OCI-LY7 (cell line): ENCODE results near the gene USP16. TPM values are rescaled to one million over a fixed set of nuclear protein-coding genes. Genes with fewer than 3 reads are reported as not detected.

Experiments used
- Bru-seq: library from RNA; stranded (reverse); fragments of 400-500 nt; gene quantifications from one replicate; lab custom pipeline; 2021; lab: Mats Ljungman, UMichigan
- BruChase-seq, 2 experiments: library from RNA; stranded (reverse); fragments of 400-500 nt; gene quantifications; one replicate each; lab custom pipeline; 2021; lab: Mats Ljungman, UMichigan
- BruUV-seq: library from RNA; stranded (reverse); fragments of 400-500 nt; replicated peaks from 2 replicates; lab custom pipeline; 2021; lab: Mats Ljungman, UMichigan
- CTCF ChIA-PET: fragments of 300-600 bp; sonication (Branson Sonifier 250); formaldehyde crosslinking; loops from one replicate; lab custom pipeline; 2022; ENCODE audit warnings: antibody characterized with exemption; ENCODE audit not compliant: unreplicated experiment; lab: Charles Lee
- POLR2A ChIA-PET: fragments of 300-600 bp; sonication (Branson Sonifier 250); formaldehyde crosslinking; loops from one replicate; lab custom pipeline; 2022; ENCODE audit warnings: antibody characterized with exemption; lab: Charles Lee
- DNase-seq: peaks from one replicate; pipeline ENCODE4 v3.0.0-alpha.2; 2015; ENCODE audit warnings: low spot score
- H2AFZ ChIP-seq: fragments of 200-600 bp; sonication (generic), shearing (Covaris generic); 2 replicates; pipeline ENCODE4 v1.6.1; 2014; ENCODE audit warnings: mild to moderate bottlenecking, antibody characterized with exemption, low read length, moderate library complexity
- H3K27ac ChIP-seq: fragments of 200-600 bp; sonication (generic); 2 replicates; pipeline ENCODE4 v1.5.1; 2014; ENCODE audit warnings: mixed run types, low read depth, mild to moderate bottlenecking, moderate library complexity, low read length, inconsistent platforms; ENCODE audit not compliant: poor library complexity, severe bottlenecking
- H3K36me3 ChIP-seq: fragments of 200-600 bp; sonication (generic); 2 replicates; pipeline ENCODE4 v1.6.1; 2014; ENCODE audit warnings: mild to moderate bottlenecking, antibody characterized with exemption, low read length, moderate library complexity, mixed read lengths; ENCODE audit not compliant: insufficient read depth
- H3K4me1 ChIP-seq: fragments of 200-600 bp; sonication (generic); 2 replicates; pipeline ENCODE4 v1.5.1; 2014; ENCODE audit warnings: mild to moderate bottlenecking, low read length; ENCODE audit not compliant: insufficient read depth, poor library complexity, severe bottlenecking
- H3K4me2 ChIP-seq: fragments of 200-600 bp; sonication (generic); 2 replicates; pipeline ENCODE4 v1.6.1; 2014; ENCODE audit warnings: mild to moderate bottlenecking, low read length
- H3K4me3 ChIP-seq: fragments of 200-600 bp; sonication (generic); 2 replicates; pipeline ENCODE4 v1.5.1; 2014; ENCODE audit warnings: mild to moderate bottlenecking, low read depth, low read length; ENCODE audit not compliant: poor library complexity, severe bottlenecking
- H3K79me2 ChIP-seq: fragments of 200-600 bp; sonication (generic); 2 replicates; pipeline ENCODE4 v1.6.1; 2016; ENCODE audit warnings: low read depth, mild to moderate bottlenecking, low read length, moderate library complexity, mixed read lengths; ENCODE audit not compliant: insufficient read depth
- H3K9me2 ChIP-seq: fragments of 200-600 bp; sonication (generic); 2 replicates; pipeline ENCODE4 v1.6.1; 2016; ENCODE audit warnings: mild to moderate bottlenecking, low read length, mixed read lengths; ENCODE audit not compliant: insufficient read depth
- H3K9me3 ChIP-seq: fragments of 200-600 bp; sonication (generic); 2 replicates; pipeline ENCODE4 v1.6.1; 2014; ENCODE audit warnings: mild to moderate bottlenecking, mixed run types, low read length, mixed read lengths
- H4K20me1 ChIP-seq: fragments of 200-600 bp; sonication (generic); 2 replicates; pipeline ENCODE4 v1.6.1; 2014; ENCODE audit warnings: mild to moderate bottlenecking, antibody characterized with exemption, low read length, moderate library complexity, mixed read lengths; ENCODE audit not compliant: insufficient read depth
- CTCF ChIP-seq: fragments of 200-600 bp; sonication (generic); conservative IDR thresholded peaks from 2 replicates; pipeline ENCODE4 v1.5.1; 2014; ENCODE audit warnings: mild to moderate bottlenecking, antibody characterized with exemption, low read length, moderate library complexity, mixed read lengths
- EZH2phosphoT487 ChIP-seq: fragments of 200-600 bp; sonication (generic); IDR thresholded peaks from 2 replicates; pipeline ENCODE4 v1.6.1; 2018; ENCODE audit warnings: low read depth, borderline replicate concordance, mild to moderate bottlenecking, mixed run types, antibody characterized with exemption, low read length, moderate library complexity, mixed read lengths
- intact Hi-C: fragments of 100-400 bp; cut with micrococcal nuclease; formaldehyde crosslinking; loops from one replicate; pipeline ENCODE4 v1.10.0; 2022; ENCODE audit not compliant: unreplicated experiment
- long read RNA-seq: library from polyadenylated mRNA; stranded (forward); transcript quantifications from one replicate; pipeline ENCODE4 v2.0.0, GENCODE V29; 2022
- total RNA-seq, 2 experiments: library from RNA; depleted of rRNA in 1 of 2; stranded (reverse); fragments of >200 nt in 1 of 2; shearing (Covaris generic) in 1 of 2; gene quantifications; 2 replicates each; pipeline ENCODE4 v1.2.3, GENCODE V29; 2014 to 2022

The USP16 gene
- total RNA-seq (2014; rRNA removed; shearing (Covaris generic)), result 22.8 and 23.1 TPM in 2 replicates
- 34.2 and 35.4 TPM in 2 replicates for total RNA-seq (2022)
- percentile 91 among the genes with signal in this experiment for Bru-seq, nascent RNA
- percentile 90 among the genes with signal in this experiment for BruChase-seq, experiment 1, labeled RNA remaining after a 6-hour chase
- BruChase-seq, experiment 2, labeled RNA remaining after a 2-hour chase, result percentile 93 among the genes with signal in this experiment
- long read RNA-seq, transcript USP16-203 (18 exons, 2,960 nt), result minor isoform, 11 of 44 reads
- long read RNA-seq, transcript USP16-204 (18 exons, 2,963 nt), result major isoform, 18 of 44 reads
- long read RNA-seq, partial matches to known transcripts, result 7 of 44 reads
- long read RNA-seq, other reads (novel, unspliced or antisense), result 8 of 44 reads

DNA sequence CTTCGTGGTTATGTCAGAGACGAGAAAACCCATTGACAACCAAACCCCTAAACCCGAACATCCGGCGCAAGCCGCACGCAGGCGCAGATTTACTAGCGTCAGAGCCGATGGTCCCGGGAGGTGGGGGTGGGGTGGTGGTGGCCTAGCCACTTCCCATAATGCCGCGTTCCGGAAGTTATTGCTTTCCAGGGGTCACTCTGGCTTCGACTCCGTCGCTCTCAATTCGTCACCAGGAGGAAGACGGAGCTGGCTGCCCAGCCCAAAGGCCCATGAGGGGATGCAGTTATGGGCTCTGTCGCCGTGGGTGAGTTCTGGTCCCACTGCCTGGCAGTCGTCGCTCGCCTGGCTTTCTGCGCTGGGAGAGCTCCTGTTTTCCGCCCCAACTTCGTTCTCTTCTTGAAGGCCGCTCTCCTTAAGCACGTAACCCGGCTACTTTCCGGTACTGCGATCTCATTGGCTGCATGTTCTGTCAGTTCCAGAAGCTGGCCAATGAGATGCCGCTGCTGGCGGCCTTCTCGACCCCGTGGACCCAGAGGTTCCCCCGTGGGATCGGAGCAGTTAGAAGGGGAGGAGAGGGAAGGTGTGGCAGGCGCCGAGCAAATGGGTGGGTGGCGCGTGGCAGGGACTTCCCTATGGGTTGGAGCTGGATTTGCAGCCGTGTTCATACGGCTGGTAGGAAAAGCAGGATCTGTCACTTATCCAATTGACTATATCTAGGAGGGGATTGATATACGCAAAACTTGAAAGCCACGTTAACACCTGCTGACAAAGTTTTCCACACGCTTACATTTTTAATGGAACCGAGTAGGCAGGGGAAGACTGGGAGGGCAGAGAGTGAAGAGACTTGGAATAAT lies at the start of gene USP16:
Gene USP16 (plus strand): TSS at position 195 of the 854 bp plus-strand sequence. CDS start 3,246 bp downstream, outside the sequence.
- DNase-seq, result peak; percentile 97
- peak within 1 kb of the TSS; percentile 79 for H3K27ac ChIP-seq
- no TSS peak for BruUV-seq
- no peaks in the 10 kb centered on the region for H3K9me2 ChIP-seq
- H2AFZ ChIP-seq, result peak within 1 kb of the TSS; percentile 96
- peaks cover 32% of the 10 kb centered on the region for H3K4me1 ChIP-seq
- H3K9me3 ChIP-seq, result no peaks in the 10 kb centered on the region
- peaks cover 46% of the 10 kb centered on the region for H3K79me2 ChIP-seq
- H3K4me3 ChIP-seq, result peak within 1 kb of the TSS; percentile 85
- ChIA-PET CTCF (no interaction called here), POLR2A (interaction anchor here (0.6 to 5.8 kb wide), 13 partner anchors 21 to 295 kb away, joined by 3 to 54 read pairs (median 4); partner anchors contain the start of gene CCT8)
- H3K4me2 ChIP-seq, result peak within 1 kb of the TSS; percentile 92
- TF ChIP-seq CTCF (no peak), EZH2phosphoT487 (no peak)
- H3K36me3 ChIP-seq, result peaks cover 20% of the 10 kb centered on the region
- no peaks in the 10 kb centered on the region for H4K20me1 ChIP-seq
- intact Hi-C loops, result loop anchor here (2.0 kb wide), 3 partner anchors 22 to 48 kb away; partner anchors contain the start of genes CCT8 and LTN1

GRCh38 chr21:28975397-28975796 lies 49.1 kb upstream of the USP16 start:
- no peaks in the 10 kb centered on the region for H4K20me1 ChIP-seq
- no peak overlapping the region for H3K4me2 ChIP-seq
- no peaks in the 10 kb centered on the region for H3K9me2 ChIP-seq
- CTCF ChIA-PET, result no interaction called here
- no peak overlapping the region for H3K4me3 ChIP-seq
- no peak overlapping the region for H2AFZ ChIP-seq
- POLR2A ChIA-PET, result interaction anchor here (0.6 to 2.0 kb wide), 6 partner anchors 9 to 200 kb away, joined by 3 to 7 read pairs (median 4); partner anchors contain the start of gene LTN1
- no peak for TF ChIP-seq EZH2phosphoT487
- peaks cover 84% of the 10 kb centered on the region for H3K36me3 ChIP-seq
- no peaks in the 10 kb centered on the region for H3K4me1 ChIP-seq
- no peak for DNase-seq
- H3K9me3 ChIP-seq, result no peaks in the 10 kb centered on the region
- no peaks in the 10 kb centered on the region for H3K79me2 ChIP-seq
- intact Hi-C loops, result no loop called here
- BruUV-seq, result no TSS peak
- H3K27ac ChIP-seq, result no peak overlapping the region

DNA sequence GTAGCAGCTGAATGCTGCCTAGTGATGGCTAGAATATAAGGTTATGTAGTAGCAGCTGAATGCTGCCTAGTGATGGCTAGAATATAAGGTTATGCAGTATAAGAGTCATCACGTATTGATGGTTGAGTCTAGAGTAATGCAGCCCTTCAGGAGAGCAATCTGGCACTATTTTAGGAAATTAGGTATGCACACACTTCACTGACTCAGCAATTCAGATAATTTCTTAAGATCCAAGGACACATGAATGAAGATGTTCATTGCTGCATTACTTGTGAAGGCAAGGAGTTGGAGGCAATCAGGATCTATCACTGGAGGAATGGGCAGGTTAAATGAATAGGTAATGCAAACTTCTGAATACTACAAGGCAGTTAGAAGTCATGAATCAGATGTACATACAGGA lies 45.4 kb upstream of the USP16 start:
- Histone ChIP-seq H3K27ac (no peak overlapping the region), H4K20me1 (no peaks in the 10 kb centered on the region), H3K79me2 (no peaks in the 10 kb centered on the region), H3K9me2 (no peaks in the 10 kb centered on the region), H3K4me3 (no peak overlapping the region), H2AFZ (no peak overlapping the region), H3K9me3 (no peaks in the 10 kb centered on the region), H3K36me3 (peaks cover 90% of the 10 kb centered on the region), H3K4me2 (no peak overlapping the region), H3K4me1 (no peaks in the 10 kb centered on the region)
- intact Hi-C loops, result no loop called here
- ChIA-PET POLR2A (no interaction called here), CTCF (no interaction called here)
- TF ChIP-seq CTCF (no peak), EZH2phosphoT487 (no peak)
- no peak for DNase-seq
- BruUV-seq, result no TSS peak
